ENCODE results near the gene SNX32. TPM values are rescaled to one million over a fixed set of nuclear protein-coding genes. Genes with fewer than 3 reads are reported as not detected.

The SNX32 gene
- polyA plus RNA-seq, 1 donor (not counting 4 experiments of a cell fraction or from before 2014, with no cell fraction given): 0.12 TPM

DNA sequence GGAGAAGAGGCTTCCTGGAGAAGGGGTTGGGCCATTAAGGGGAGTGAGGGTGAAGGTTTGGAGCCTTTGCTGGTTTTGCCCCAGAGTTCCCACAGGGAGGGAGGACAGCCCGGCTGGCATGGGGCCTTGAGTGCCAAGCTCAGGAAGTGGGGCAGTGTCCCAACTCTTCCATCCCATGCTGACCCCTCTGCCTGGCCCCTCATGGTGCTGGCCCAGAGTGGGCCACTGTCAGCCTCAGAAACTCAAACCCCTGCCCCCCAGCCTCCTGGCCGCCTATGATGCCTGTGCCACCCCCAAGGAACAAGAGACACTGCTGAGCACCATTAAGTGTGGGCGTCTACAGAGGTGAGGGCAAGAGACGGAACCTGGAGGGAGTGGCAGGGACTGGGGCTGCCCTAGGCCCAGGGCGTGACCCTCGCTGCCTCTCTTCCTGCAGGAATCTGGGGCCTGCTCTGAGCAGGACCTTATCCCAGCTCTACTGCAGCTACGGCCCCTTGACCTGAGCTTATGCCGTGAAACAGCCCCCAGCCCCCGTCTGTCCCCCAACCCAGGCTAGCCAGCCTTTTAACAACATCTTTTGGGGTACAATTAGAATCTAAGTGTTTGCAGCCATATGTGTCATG, 31.9 kb downstream of the SNX32 start:
- DNase-seq (ENCODE audit: low read depth, low spot score) (no peak), FAIRE-seq (no peak)
- Histone ChIP-seq H3K27ac (ENCODE audit: control insufficient read depth, insufficient read depth, low read length) (no peak overlapping the region), H3K79me2 (ENCODE audit: control insufficient read depth, insufficient read depth, low read length) (peaks cover 29% of the 10 kb centered on the region), H3K9me1 (ENCODE audit: control insufficient read depth, extremely low read depth, insufficient read depth, low read length) (no peaks in the 10 kb centered on the region), H3K4me1 (ENCODE audit: control insufficient read depth, extremely low read depth, insufficient read depth, low read length) (peaks cover 8% of the 10 kb centered on the region), H3K4me2 (ENCODE audit: control insufficient read depth, extremely low read depth, insufficient read depth, low read depth, low read length) (no peak overlapping the region), H4K20me1 (ENCODE audit: control insufficient read depth, extremely low read depth, insufficient read depth, low read length) (no peaks in the 10 kb centered on the region), H3K36me3 (ENCODE audit: control insufficient read depth in 2 of 2, extremely low read depth in 1 of 2, insufficient read depth in 2 of 2, low read length in 2 of 2) (peaks cover 34 to 51% of the 10 kb centered on the region in 2 experiments), H3K27me3 (ENCODE audit: control insufficient read depth, extremely low read depth, insufficient read depth, low read length) (no peaks in the 10 kb centered on the region), H3K9me3 (ENCODE audit: control insufficient read depth, low read depth, low read length) (no peaks in the 10 kb centered on the region), H3K4me3 (ENCODE audit: control insufficient read depth in 2 of 3, extremely low read depth in 1 of 3, insufficient read depth in 2 of 3, low read depth in 1 of 3, low read length in 3 of 3) (no peak overlapping the region), H2AFZ (ENCODE audit: control insufficient read depth, low read length) (no peak overlapping the region), H3K9ac (ENCODE audit: control insufficient read depth, extremely low read depth, insufficient read depth, low read length) (no peak overlapping the region)
- dilution Hi-C loops (cut with MboI; ENCODE audit: extremely low pct_ligation_motif_present, low sequenced_read_pairs): no loop called here
- TF ChIP-seq, protein P1, sequence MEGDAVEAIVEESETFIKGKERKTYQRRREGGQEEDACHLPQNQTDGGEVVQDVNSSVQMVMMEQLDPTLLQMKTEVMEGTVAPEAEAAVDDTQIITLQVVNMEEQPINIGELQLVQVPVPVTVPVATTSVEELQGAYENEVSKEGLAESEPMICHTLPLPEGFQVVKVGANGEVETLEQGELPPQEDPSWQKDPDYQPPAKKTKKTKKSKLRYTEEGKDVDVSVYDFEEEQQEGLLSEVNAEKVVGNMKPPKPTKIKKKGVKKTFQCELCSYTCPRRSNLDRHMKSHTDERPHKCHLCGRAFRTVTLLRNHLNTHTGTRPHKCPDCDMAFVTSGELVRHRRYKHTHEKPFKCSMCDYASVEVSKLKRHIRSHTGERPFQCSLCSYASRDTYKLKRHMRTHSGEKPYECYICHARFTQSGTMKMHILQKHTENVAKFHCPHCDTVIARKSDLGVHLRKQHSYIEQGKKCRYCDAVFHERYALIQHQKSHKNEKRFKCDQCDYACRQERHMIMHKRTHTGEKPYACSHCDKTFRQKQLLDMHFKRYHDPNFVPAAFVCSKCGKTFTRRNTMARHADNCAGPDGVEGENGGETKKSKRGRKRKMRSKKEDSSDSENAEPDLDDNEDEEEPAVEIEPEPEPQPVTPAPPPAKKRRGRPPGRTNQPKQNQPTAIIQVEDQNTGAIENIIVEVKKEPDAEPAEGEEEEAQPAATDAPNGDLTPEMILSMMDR (optimal IDR thresholded peaks at IDR 0.05 in 1 of 3, IDR thresholded peaks at IDR 0.05 in 1 of 3, conservative IDR thresholded peaks at IDR 0.05 in 1 of 3; ENCODE audit: extremely low read depth in 1 of 3, insufficient read depth in 2 of 3, low read length in 3 of 3): no peak
- no peak for TF ChIP-seq EZH2 (IDR thresholded peaks at IDR 0.05; ENCODE audit: low read length)

DNA sequence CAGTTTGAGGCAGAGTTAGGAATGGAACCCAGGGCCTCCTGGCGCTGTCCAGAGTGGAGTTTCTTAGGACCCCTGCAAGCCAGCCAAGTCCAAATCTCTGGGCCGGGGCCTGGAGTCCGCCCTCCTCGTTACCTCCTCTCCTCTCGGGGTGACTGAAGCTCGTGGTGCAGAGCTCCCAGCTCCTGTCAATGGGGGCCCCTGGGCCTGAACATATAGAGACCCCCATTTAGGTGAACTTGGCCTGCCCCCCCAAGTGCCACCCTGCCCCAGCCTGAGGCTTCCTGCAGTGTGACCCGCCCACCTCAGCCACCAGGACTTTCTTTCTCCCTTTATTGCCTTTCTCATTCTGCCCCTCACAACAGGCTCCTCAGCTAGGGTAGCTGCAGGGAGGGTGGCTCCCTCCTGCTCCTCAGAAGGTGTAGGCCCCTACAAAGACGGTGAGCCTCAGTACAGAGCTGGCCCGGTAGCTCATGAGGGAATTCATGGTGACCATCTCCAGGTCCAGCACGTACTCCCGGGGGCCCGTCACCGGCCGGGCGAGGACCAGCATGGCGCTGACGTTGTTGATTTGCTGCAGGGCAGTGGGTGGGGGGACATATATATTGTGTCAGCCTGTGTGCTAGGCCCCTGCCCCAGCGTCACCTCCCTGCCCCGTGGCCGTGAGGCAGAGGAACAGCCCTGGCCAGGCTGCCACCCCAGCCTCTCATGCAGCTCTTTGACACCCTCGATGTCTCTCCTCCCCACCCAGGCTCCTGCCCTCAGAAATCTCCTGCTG, 32.9 kb downstream of the SNX32 start:
- H3K4me1 ChIP-seq (ENCODE audit: control insufficient read depth, extremely low read depth, insufficient read depth, low read length): peaks cover 5% of the 10 kb centered on the region
- no peak overlapping the region for H3K4me2 ChIP-seq (ENCODE audit: control insufficient read depth, extremely low read depth, insufficient read depth, low read depth, low read length)
- no peaks in the 10 kb centered on the region for H4K20me1 ChIP-seq (ENCODE audit: control insufficient read depth, extremely low read depth, insufficient read depth, low read length)
- H3K4me3 ChIP-seq (ENCODE audit: control insufficient read depth in 2 of 3, extremely low read depth in 1 of 3, insufficient read depth in 2 of 3, low read depth in 1 of 3, low read length in 3 of 3): no peak overlapping the region
- H3K9me1 ChIP-seq (ENCODE audit: control insufficient read depth, extremely low read depth, insufficient read depth, low read length): no peaks in the 10 kb centered on the region
- TF ChIP-seq EZH2 (IDR thresholded peaks at IDR 0.05; ENCODE audit: low read length): no peak
- TF ChIP-seq, protein P1 (optimal IDR thresholded peaks at IDR 0.05 in 1 of 3, IDR thresholded peaks at IDR 0.05 in 1 of 3, conservative IDR thresholded peaks at IDR 0.05 in 1 of 3; ENCODE audit: extremely low read depth in 1 of 3, insufficient read depth in 2 of 3, low read length in 3 of 3): no peak
- H2AFZ ChIP-seq (ENCODE audit: control insufficient read depth, low read length): no peak overlapping the region
- DNase-seq (ENCODE audit: low read depth, low spot score): no peak
- dilution Hi-C loops (cut with MboI; ENCODE audit: extremely low pct_ligation_motif_present, low sequenced_read_pairs): no loop called here
- H3K9me3 ChIP-seq (ENCODE audit: control insufficient read depth, low read depth, low read length): no peaks in the 10 kb centered on the region
- no peak for FAIRE-seq
- H3K36me3 ChIP-seq (ENCODE audit: control insufficient read depth in 2 of 2, extremely low read depth in 1 of 2, insufficient read depth in 2 of 2, low read length in 2 of 2): peaks cover 34 to 49% of the 10 kb centered on the region in 2 experiments
- H3K27me3 ChIP-seq (ENCODE audit: control insufficient read depth, extremely low read depth, insufficient read depth, low read length): no peaks in the 10 kb centered on the region
- peaks cover 18% of the 10 kb centered on the region for H3K79me2 ChIP-seq (ENCODE audit: control insufficient read depth, insufficient read depth, low read length)
- H3K27ac ChIP-seq (ENCODE audit: control insufficient read depth, insufficient read depth, low read length): no peak overlapping the region
- no peak overlapping the region for H3K9ac ChIP-seq (ENCODE audit: control insufficient read depth, extremely low read depth, insufficient read depth, low read length)

All from keratinocyte (primary cell).